Measurements from ENCODE around the gene TDRD3. TPM values are rescaled to one million over a fixed set of nuclear protein-coding genes. Genes with fewer than 3 reads are reported as not detected.

Gene TDRD3
- total RNA-seq, 1 donor: 17.3 TPM

- no peak for TF ChIP-seq CTCF (IDR thresholded peaks at IDR 0.05; ENCODE audit: insufficient read depth, low read depth, low read length)
- DNase-seq (ENCODE audit: low read depth): peak; percentile 30
- H3K4me3 ChIP-seq (ENCODE audit: low read depth, low read length): no peak overlapping the region
These were observed 117.9 kb downstream of the TDRD3 start for GRCh38 chr13:60514891-60515290.

- no peak for DNase-seq (ENCODE audit: low read depth)
- H3K4me3 ChIP-seq (ENCODE audit: low read depth, low read length): no peak overlapping the region
- TF ChIP-seq CTCF (IDR thresholded peaks at IDR 0.05; ENCODE audit: insufficient read depth, low read depth, low read length): no peak
These were observed 122.5 kb downstream of the TDRD3 start for GRCh38 chr13:60519496-60519895.

- no peak overlapping the region for H3K4me3 ChIP-seq (ENCODE audit: low read depth, low read length)
- no peak for TF ChIP-seq CTCF (IDR thresholded peaks at IDR 0.05; ENCODE audit: insufficient read depth, low read depth, low read length)
- no peak for DNase-seq (ENCODE audit: low read depth)
These were observed 124.0 kb downstream of the TDRD3 start for GRCh38 chr13:60520902-60521569.

- no peak for TF ChIP-seq CTCF (IDR thresholded peaks at IDR 0.05; ENCODE audit: insufficient read depth, low read depth, low read length)
These were observed 141.5 kb downstream of the TDRD3 start for GRCh38 chr13:60538566-60538965.

GRCh38 chr13:60540276-60540675 is 143.3 kb downstream of the TDRD3 start:
- TF ChIP-seq CTCF (IDR thresholded peaks at IDR 0.05; ENCODE audit: insufficient read depth, low read depth, low read length): no peak
- DNase-seq (ENCODE audit: low read depth): no peak

More at GRCh38 chr13:60538566-60538965, 141.5 kb downstream of the TDRD3 start:
- no peak for DNase-seq (ENCODE audit: low read depth)
- no peak overlapping the region for H3K4me3 ChIP-seq (ENCODE audit: low read depth, low read length)

GRCh38 chr13:60562096-60562780 is 165.2 kb downstream of the TDRD3 start:
- no peak overlapping the region for H3K4me3 ChIP-seq (ENCODE audit: low read depth, low read length)
- DNase-seq (ENCODE audit: low read depth): no peak
- no peak for TF ChIP-seq CTCF (IDR thresholded peaks at IDR 0.05; ENCODE audit: insufficient read depth, low read depth, low read length)

More at GRCh38 chr13:60540276-60540675, 143.3 kb downstream of the TDRD3 start:
- no peak overlapping the region for H3K4me3 ChIP-seq (ENCODE audit: low read depth, low read length)

Data from fibroblast of villous mesenchyme (primary cell).